HG03196 (cell line): ENCODE results near the gene RAB36.

Experiments used
- ATAC-seq: cut with Tn5 transposase; IDR thresholded peaks from one replicate; pipeline ENCODE4 v1.9.1; 2021; ENCODE audit not compliant: unreplicated experiment

RAB36 gene

DNA sequence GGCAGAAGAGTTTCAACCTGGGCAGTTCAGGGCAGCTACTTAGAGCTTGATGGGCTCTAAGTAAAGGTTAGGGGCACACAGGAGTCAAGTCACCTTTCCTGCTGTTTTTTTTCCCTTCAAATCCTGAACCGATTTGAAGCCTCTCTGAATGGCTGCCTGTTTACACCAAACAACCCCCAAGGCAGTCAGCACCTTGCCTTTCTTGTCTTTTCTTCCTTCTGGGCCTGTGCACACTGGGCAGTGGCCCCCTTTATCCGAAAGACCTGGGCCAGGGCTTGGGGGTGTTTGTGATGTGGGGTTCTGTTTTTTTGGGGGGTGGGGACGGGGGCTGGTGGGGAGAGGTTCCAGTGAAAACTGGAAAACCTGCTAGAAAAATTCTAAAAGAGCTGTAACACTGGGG, 7.8 kb upstream of the RAB36 start:
- no peak for ATAC-seq

DNA sequence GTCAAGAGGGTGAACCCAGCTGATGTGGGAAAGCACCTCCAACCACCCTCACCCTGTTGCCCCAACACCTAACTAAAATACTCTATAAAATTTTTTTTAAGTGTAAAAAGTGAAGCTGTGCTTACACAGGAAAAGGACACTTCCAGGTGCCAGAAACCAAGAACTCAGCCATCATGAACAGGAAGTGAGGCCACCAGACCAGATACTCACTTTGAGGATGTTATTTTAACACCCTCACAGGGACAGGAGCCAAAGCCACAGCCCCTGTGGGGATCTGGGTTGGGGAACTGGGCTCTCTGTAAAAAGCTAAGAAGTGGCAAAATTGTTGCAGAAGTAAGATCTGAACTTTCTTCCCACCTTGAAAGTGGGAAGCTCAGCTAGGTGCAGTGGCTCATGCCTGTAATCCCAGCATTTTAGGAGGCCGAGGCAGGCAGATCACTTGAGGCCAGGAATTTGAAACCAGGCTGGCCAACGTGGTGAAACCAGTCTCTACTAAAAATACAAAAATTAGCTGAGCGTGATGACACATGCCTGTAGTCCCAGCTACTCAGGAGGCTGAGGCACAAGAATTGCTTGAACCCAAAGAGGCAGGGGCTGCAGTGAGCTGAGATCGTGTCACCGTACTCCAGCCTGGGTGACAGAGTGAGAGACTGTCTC, 7.2 kb upstream of the RAB36 start:
- ATAC-seq = peak; percentile 32

DNA sequence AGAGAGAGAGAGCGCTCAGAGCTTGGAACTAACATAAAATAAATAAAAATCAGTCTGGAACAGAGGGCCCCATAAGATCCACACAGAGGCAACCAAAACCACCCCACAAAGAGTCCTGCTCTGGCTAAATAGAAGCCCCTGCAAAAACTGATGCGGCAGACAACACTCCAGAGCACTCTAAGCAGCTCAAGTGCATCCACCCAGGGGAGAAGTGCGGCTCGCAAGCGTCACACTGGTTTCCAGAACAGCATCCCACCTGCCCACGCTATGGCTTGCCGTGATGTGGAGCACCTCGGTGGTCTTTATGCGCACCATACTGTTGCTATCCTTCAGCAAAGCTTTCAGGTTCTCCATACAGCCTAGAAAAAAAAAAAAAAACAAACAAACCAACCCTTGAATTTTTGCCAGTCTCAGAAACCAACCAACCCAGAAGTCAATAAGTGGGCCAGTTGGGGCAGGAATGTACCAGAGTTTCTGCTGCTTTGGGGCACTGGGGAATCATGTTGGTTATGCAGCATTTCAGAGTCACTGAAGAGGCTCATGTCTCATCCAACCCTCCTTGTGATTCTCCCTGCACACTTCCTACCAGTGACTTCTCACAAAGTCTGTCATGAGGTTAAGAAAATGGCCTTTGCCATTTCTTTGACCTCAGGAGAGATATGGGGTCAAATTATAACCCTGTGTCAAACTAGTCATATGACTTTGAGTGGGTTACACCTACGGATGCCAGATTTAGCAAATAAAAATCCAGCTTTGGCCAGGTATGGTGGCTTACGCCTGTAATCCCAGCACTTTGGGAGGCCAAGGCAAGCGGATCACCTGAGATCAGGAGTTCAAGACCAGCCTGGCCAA, 6.5 kb upstream of the RAB36 start:
- no peak for ATAC-seq

DNA sequence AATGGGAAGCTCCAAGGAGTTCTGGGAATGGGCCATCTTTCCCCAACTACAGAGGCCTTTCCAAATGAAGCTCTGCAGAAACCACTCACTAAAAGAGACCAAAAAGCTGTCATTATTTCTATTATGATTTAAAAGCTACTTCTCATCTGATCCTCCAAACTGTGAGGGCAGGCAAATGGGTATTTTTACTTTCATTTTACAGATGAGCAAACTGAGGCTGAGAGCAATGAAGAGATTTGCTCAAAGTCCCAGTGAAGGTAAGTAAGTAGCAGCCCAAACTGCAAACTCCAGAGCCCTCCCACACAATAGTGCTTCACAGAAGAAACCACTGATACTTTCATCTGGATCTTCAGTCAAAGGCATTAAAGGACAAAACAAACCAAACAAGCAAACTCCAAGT, 4.9 kb upstream of the RAB36 start:
- ATAC-seq = no peak

DNA sequence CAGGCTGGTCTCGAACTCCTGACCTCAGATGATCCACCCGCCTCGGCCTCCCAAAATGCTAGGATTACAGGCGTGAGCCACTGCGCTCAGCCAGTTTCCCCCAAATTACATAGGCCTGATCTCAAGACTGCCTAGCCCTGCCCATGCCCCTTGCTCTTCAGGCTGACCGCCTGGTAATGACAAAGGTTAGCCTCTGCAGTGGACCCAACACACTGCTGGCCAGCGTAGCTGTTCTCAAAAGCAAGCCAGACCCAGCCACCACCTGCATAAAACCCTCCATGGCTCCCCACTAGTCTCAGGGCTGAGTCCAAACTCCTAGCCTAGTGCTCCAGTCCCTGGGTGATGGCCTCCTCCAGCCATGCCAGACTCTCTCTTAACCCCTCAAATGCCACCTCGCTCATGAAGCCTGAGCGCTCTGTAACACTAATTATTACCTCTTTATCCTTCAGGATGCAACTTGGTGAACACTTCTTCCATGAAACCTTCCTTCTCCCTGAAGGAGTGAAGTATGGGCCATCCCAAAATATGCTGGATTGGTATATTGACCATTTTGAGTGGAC, 2.7 kb upstream of the RAB36 start:
- ATAC-seq = no peak

DNA sequence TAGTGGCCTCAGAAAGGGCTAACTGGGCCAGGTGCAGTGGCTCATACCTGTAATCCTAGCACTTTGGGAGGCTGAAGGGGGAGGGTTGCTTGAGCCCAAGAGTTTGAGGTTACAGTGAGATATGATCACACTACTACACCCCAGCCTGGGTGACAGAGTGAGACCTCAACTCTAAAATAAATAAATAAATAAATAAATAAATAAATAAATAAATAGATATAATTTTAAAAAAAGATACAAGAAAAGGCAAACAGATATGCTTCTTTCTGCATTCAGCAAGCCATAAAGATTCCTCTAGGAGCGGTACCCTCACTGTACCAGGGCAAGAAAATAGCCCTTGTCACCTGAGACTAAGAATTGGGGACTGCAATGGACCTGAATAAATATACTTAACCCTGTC, 2.2 kb upstream of the RAB36 start:
- ATAC-seq = no peak

DNA sequence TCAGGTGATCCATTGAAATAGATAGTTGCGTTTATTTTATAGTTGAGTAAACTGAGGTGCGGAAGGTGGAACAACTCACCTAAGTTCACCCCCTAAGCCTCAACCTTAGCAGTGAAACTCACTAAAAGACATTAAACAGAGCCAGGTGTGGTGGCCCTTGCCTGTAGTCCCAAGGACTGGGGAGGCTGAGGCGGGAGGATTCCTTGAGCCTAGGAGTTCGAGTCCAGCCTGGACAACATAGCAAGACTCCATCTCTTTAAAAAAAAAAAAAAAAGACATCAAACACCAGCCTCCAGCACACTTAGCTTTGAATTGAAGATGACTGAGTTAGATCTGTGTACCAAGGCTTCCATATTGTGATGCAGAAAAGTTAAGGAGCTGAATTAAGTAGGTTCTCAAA, 845 bp upstream of the RAB36 start:
- ATAC-seq = no peak

DNA sequence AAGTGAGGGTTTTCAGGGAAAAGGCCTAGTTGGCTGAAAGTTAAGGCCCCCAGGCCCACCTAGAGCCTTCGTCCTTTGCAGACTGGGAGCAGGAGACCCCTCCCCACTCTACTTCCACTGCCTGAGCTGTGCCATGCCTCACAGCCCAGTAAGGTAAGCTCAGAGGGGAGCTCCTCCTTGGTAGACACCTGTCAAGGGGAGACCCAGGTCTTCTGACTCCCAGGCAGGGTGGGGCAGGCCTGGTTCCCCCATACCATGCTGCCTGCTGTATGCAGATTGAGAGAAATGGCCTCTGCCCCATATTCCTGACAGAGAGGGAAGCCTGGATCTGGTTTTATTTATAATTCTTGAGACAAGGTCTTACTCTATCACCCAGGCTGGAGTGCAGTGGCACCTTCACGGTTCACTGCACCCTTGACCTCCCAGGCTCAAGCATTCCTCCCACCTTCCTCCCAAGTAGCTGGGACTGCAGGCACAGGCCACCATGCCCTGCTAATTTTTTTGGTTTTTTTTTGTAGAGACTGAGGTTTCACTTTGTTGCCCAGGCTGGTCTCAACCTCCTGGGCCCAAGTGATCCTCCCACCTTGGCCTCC, 697 bp downstream of the RAB36 start:
- ATAC-seq = no peak

DNA sequence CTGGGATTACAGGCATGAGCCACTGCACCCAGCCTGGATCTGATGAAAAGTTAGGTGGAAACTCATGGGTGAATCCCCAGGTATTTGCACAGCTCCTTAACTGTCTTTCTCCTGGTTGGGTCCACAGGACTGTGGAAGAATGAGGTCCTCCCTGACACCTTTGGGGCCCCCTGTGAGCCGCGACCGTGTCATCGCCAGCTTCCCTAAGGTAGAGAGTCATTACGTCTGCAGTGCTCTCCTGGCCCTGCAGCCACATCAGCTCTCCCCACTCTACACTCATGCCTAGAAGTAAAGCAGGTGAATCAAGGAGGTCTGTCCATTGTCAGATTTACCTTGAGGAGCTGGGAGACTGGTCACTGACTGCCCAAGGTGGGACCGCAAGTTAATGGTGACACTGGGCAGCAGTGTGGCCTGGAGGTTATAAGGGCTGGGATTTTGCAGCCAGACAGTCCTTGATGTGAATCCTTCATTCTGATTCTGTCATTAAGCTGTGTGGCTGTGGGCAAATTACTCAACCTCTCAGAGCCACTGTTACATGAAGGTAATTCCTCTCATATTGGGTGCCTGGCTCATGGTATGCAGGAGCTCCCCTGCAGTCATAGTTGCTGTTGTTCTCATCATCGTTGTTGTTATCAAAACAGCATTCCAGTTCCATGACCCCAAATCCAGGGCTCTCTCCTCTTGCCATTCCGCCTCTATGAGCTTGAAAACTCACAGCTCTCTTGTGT, 1.4 kb downstream of the RAB36 start:
- ATAC-seq = no peak

DNA sequence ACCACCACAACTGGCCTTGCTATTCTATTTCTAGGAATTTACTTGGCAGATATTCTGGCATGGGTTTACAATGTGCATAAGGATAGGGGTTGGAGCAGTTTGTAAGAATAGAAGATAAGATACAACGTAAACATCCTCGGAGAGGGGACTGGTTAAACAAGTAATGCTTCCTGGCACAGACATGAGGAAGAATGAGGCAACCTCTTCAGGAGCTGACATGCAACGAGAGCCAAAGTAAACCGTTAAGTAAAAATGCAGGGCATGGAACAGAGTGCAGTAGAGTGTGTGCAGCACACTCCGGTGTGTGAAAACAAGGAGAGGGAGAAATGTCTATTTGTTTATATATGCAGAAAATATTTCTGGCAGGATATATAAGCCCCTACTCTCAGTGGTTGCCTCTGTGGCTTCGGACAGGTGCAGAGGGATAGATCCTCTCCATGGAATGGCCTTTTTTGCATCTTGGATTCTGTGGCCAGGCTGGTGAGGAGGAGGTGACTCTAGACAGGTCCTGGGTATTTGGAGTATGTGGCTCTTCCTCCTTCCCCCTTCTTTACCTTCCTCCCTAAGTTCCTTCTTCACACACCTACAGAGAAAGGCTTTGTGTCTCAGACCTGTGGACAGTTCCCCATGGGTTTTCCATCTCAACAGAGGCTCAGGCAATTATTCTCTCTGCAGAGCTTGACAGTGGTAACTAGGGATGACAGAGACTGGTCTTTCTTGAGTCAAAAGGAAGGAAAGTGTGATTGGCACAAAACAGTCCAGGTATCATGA, 2.5 kb downstream of the RAB36 start:
- ATAC-seq = no peak

DNA sequence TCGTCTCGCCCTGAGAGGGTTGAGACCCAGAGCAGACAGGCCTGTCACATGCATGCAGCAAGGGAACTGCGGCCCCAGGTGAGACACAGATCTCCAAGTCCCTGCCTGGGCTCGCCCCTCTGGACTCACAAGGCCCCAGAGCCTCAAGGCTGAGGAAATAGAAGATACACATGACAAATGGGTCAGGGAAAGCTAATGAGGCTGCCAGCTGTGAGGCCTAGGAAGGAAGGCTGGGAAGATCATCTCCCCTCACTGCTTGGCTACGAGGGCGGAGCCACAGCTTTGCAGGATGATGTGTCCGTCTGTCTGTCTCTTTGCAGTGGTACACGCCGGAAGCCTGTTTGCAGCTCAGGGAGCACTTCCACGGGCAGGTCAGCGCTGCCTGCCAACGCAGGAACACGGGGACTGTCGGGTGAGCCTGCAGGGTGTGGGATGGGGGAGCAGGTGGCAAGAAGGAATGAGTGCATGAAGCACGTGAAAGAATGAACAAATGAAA, 4.5 kb downstream of the RAB36 start:
- no peak for ATAC-seq

DNA sequence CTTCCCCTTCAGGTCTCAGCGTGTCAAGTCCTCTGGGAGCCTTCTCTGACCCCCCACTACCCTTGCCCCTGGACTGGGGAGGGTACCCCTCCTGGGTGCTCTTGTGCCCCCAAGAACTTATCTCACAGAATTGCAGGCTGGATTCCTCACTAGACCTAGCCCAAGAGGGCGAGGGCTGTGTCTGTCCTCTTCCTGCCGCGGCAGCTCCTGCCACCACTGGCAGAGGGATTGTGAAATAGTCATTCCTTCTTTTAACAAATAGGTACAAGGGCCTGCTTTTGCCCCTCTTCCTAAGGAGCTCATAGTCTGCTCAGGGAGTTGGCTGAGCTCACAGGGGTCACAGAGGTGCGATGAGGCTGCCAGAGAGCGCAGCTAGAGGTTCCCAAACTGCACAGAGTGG, 5.5 kb downstream of the RAB36 start:
- no peak for ATAC-seq

DNA sequence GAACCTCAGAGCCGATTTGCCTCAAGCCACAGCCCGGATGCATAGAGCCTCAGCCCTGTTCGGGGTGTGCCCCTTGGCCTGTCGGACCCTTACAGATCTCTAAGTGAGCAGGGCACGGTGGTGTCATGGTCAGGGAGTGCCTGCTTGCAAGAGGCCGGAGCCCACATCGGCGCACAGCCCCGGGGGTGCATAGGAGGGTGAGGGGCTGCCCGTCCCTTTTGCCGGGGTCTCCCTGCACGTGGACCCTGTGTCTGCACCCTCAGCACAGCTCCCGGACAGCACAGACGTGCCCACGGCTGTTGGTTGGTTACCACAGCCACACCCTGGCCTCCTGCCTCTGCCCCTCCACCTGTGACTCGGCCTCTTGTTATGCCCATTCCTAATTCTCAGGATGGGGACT, 6.5 kb downstream of the RAB36 start:
- ATAC-seq = no peak

DNA sequence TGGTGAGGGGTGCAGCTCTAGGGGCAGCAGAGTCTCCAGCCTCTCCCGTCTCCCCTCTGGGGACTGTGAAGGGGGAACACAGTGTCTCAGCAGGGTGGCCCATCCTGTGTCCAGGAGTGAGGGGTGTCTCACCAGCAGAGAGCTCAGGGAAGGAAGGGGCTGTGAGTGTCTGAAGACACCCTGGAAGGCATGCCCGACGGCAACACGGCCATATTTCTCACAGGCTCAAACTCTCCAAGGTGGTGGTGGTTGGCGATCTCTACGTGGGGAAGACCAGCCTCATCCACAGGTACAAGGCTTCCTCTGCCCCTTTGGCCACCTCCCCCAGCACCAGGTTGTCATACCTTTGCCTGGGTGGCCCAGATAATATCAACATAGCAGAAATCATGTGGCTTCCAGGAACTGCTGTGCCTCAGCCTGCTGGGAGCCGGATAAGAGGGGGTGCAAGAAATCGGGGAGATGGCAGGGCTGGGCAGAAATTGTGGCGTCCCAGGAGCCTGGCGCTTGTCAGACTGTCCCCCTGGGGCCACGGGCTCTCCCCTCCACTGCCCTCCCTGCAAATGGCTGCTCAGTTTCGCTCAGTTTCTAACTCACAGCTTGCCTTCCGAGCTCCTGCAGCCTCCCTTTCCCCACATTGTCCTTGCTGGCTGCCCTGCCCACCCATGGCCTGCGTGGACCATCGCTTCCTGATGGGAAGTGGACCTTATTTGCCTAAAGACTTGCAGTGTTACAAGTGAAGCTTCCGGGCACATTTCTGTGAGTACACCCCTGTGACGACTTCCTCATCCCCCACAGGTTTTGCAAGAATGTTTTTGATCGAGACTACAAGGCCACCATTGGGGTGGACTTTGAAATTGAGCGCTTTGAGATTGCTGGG, 7.2 kb downstream of the RAB36 start:
- no peak for ATAC-seq

DNA sequence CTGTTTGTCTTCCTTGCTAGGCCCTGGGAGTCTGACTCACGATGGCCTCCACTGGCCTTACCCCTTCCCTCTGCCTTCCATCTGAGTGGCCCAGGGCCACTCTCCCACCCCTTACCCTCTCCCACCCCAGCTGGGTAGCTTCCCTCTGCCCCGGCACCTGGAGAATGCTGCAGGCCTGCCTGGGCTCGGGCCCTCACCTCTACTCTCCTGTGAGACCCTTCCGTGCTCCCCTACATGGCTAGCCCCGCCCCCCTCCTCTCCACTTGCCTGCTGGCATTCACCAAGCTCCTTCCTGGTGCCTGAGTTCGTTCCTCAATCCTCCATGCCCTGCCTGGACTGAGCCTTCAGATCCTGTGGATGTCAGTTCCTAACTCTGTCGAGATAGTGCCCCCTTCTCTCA, 8.7 kb downstream of the RAB36 start:
- ATAC-seq = no peak

DNA sequence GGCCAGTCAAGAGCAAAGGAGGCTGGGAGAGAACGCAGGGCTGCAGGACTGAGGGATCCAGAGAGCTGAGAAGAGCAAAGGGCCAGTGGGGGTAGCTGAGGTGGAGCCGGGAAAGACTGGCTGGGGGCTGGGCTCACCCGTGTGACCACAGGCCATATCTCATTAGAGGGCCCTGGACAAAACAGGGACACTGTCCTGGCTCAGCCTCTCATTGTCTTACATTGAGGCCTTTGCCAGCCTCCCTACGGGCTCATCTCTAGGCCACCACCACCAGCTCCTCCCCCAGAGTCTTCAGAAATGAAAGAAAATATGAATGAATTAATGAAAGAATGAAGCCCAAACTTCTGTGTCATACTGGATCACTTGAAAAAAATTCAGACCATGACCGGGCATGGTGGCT, 9.2 kb downstream of the RAB36 start:
- no peak for ATAC-seq

DNA sequence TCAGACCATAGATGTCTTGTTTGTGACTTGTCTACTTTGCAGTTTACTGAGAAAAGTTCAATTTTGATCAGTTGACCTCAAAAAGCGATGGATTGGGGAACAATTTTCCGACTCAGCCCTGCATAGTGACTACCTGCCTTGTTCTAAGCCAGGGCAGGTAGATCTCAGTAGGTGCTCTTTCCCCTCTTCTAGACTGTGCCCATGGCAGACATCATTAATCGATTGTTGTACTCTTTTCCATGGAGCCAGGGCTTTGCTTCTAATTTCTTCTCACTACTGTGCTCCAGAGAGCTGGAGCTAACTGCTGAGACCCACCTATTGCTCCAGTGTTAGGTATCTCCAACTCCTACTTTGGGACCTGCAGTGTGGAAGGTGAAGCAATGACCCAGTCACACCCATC, 9.9 kb downstream of the RAB36 start:
- no peak for ATAC-seq

DNA sequence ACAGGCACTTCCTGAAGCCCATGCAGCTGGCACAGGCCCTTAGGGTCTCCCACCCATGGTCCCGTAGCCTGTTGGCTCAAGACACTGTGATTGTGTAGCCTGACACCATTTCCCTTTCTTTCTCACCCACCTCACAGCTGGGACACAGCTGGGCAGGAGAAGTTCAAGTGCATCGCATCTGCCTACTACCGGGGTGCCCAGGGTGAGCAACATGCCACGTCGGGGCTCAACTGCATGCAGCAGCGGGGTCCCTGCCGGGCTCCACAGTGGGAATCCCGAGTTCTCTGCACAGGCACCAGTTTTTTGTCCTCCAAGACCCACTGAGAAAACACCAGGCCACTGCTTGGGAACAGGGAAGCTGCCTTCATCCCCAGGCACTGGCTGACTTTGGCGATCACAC, 10.6 kb downstream of the RAB36 start:
- ATAC-seq = no peak

DNA sequence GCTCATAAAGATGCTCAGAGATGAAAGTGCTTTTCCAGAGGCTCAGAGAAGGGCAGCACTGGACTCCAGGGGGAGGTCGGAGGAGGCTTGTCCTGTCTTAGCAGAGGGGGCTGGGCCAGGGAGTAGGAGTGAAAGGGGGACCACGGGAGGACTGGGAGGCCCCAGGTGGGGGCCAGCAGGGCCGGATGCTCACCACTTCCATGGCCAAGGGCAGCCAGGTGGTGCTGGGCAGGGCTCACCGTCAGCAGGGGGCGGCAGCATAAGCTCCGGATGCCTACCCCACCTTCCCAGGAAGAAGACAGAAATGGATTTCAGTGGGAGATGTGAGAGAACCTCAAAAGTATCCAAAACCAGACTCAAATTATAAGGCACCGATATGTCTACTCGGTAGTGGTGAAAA, 11.0 kb downstream of the RAB36 start:
- ATAC-seq = no peak
